ENCODE data around the gene TOPBP1. TPM values are rescaled to one million over a fixed set of nuclear protein-coding genes. Genes with fewer than 3 reads are reported as not detected.

The TOPBP1 gene
- total RNA-seq, 6 experiments from 2014 or later, result 5.3 to 20.6 (median 8.1) TPM

- WGBS (ENCODE audit: insufficient coverage, low coverage, low lambda C conversion rate, missing lambda C conversion rate), result 0% methylated on average over 1 of the region's 1 CpG
- H3K27ac ChIP-seq, result no peak overlapping the region
- intact Hi-C loops (cut with DNase I), result no loop called here
Measured at GRCh38 chr3:133703915-133704314, 42.2 kb upstream of the TOPBP1 start.

DNA sequence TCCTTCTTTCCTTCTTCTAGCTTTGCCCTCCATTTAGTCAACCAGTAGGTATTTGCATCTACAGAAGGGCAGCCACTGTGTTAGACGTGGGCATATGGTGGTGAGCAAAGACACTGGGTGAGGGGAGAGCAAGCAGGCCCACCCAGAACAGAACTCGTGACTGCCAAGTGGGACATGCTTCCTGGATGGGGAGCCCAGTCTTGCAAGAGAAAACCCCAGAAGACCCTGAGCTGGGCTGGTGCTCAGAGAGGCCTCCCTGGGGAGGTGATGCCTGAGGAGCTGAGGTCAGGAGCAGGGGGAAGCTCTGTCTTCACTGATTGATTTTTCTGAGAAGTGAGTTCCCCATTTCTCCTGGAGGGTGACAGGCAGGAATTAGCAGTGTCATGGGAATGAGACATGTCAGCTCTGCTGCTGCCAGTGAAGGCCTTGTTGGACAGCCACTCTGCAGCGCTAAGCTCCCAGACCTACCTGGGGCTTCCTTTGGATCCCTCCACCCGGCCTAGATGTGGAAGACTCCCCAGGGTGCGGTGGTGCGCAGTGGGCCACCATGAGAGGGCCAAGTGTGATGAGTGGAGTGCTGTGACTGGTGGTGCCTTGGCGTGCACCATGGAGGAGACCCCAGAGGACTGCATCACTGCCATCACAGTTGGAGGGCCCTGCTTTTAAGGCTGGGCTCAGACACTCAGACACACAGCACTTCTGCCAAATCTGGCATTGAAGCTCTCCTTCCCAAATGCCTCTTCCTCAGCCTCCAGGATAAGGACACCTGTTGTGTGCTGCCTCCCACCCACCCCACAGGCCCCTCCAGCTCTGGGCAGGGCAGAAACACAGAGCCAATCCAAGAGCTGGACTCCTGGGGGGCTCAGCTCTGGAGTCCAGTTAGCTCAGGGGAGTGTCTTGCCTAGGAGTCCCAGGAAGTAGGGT is 40.0 kb upstream of the TOPBP1 start:
- no peaks in the 10 kb centered on the region for H3K27me3 ChIP-seq
- no peaks in the 10 kb centered on the region for H3K9me3 ChIP-seq
- H3K27ac ChIP-seq, result no peak overlapping the region
- H3K4me3 ChIP-seq, result no peak overlapping the region
- H3K36me3 ChIP-seq, result no peaks in the 10 kb centered on the region
- DNase-seq (no peak), ATAC-seq (no peak)
- TF ChIP-seq POLR2A (IDR thresholded peaks at IDR 0.05), result no peak
- TF ChIP-seq, protein P1, sequence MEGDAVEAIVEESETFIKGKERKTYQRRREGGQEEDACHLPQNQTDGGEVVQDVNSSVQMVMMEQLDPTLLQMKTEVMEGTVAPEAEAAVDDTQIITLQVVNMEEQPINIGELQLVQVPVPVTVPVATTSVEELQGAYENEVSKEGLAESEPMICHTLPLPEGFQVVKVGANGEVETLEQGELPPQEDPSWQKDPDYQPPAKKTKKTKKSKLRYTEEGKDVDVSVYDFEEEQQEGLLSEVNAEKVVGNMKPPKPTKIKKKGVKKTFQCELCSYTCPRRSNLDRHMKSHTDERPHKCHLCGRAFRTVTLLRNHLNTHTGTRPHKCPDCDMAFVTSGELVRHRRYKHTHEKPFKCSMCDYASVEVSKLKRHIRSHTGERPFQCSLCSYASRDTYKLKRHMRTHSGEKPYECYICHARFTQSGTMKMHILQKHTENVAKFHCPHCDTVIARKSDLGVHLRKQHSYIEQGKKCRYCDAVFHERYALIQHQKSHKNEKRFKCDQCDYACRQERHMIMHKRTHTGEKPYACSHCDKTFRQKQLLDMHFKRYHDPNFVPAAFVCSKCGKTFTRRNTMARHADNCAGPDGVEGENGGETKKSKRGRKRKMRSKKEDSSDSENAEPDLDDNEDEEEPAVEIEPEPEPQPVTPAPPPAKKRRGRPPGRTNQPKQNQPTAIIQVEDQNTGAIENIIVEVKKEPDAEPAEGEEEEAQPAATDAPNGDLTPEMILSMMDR (IDR thresholded peaks at IDR 0.05), result no peak
- H3K4me1 ChIP-seq, result peaks cover 0 to 13% (median 0%) of the 10 kb centered on the region in 4 donors
- intact Hi-C loops (cut with DNase I), result no loop called here
- WGBS (ENCODE audit: insufficient coverage, low coverage, low lambda C conversion rate, missing lambda C conversion rate), result 60% methylated on average over 2 of the region's 7 CpGs

More at GRCh38 chr3:133703915-133704314, 42.2 kb upstream of the TOPBP1 start:
- ATAC-seq (peak; percentile 73 to 90 (median 81)), DNase-seq (peak in 1 of 3 donors; percentile 67)
- Histone ChIP-seq H3K4me1 (peaks cover 0 to 13% (median 0%) of the 10 kb centered on the region in 4 donors), H3K4me3 (no peak overlapping the region), H3K9me3 (no peaks in the 10 kb centered on the region), H3K36me3 (no peaks in the 10 kb centered on the region), H3K27me3 (no peaks in the 10 kb centered on the region)
- no peak for TF ChIP-seq POLR2A (IDR thresholded peaks at IDR 0.05)
- TF ChIP-seq, protein P1 (IDR thresholded peaks at IDR 0.05), result no peak

DNA sequence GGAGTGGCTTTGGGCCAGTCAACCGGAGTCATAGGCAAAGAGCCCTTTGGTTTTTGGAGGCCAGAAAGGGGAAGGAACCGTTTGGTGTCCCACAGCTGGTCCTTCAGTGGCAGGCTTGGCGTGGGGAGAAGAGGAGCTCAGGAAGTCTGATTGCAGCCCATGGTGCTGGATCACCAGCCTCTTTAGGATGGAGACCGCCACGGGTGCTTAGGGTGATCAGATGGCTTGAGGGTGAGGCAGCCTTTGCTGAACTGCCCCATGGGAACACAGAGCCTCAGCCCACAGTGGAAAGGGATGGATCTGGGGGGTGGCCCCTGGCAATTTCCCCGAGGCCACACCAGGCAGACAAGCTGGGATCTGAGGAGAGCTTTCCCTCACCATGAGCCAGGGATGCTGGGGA is 38.6 kb upstream of the TOPBP1 start:
- intact Hi-C loops (cut with DNase I), result no loop called here
- Histone ChIP-seq H3K9me3 (no peaks in the 10 kb centered on the region), H3K4me3 (no peak overlapping the region), H3K27me3 (no peaks in the 10 kb centered on the region), H3K36me3 (no peaks in the 10 kb centered on the region), H3K4me1 (peaks cover 0 to 13% (median 0%) of the 10 kb centered on the region in 4 donors), H3K27ac (no peak overlapping the region)
- ATAC-seq, result no peak
- TF ChIP-seq POLR2A (IDR thresholded peaks at IDR 0.05), result no peak
- TF ChIP-seq, protein P1 (IDR thresholded peaks at IDR 0.05), result no peak
- WGBS (ENCODE audit: insufficient coverage, low coverage, low lambda C conversion rate, missing lambda C conversion rate), result no CpG with 5 or more reads among the region's 6 CpGs
- DNase-seq, result no peak

DNA sequence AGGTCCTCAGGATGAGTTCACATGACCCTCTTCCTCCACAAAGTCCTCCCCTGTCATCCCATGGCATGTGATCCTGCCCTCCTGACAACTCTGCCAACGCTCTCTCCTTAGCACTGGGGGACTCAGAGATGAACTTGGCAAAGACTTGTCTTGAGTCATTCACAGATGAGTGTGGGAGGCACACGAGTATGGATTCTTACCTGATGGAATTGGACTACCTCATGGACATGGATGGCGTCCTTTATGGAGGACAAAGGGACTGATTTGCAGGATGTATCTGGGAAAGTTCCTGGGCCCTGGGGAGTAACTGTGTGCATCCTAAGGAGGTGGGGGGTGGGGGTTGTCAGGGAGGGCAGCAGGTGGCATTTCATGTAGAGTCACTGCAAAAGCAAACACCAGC is 38.2 kb upstream of the TOPBP1 start:
- Histone ChIP-seq H3K27ac (no peak overlapping the region), H3K27me3 (no peaks in the 10 kb centered on the region), H3K36me3 (no peaks in the 10 kb centered on the region), H3K4me1 (peaks cover 0 to 13% (median 0%) of the 10 kb centered on the region in 4 donors), H3K4me3 (no peak overlapping the region), H3K9me3 (no peaks in the 10 kb centered on the region)
- ATAC-seq (no peak), DNase-seq (no peak)
- WGBS (ENCODE audit: insufficient coverage, low coverage, low lambda C conversion rate, missing lambda C conversion rate), result 73% methylated on average over 2 of the region's 3 CpGs
- intact Hi-C loops (cut with DNase I), result no loop called here
- no peak for TF ChIP-seq POLR2A (IDR thresholded peaks at IDR 0.05)
- TF ChIP-seq, protein P1 (IDR thresholded peaks at IDR 0.05), result no peak
